Neutrophil (primary cell): ENCODE measurements around the gene FBXW11.

ENCODE experiments used
- H3K27ac ChIP-seq: fragments of 200-600 bp; sonication (generic); 2 replicates; pipeline ENCODE4 v1.5.1; 2016; ENCODE audit warnings: mild to moderate bottlenecking, moderate library complexity
- H3K27me3 ChIP-seq: fragments of 200-600 bp; sonication (generic); 2 replicates; pipeline ENCODE4 v1.6.0; 2016; ENCODE audit warnings: mild to moderate bottlenecking
- H3K36me3 ChIP-seq: fragments of 200-600 bp; sonication (generic); 2 replicates; pipeline ENCODE4 v1.5.1; 2017
- H3K4me1 ChIP-seq, 2 experiments: fragments of 200-600 bp in 1 of 2; sonication (generic) in 1 of 2; 1 replicate in 1 of 2; 2 replicates in 1 of 2; pipeline versions ENCODE4 v1.5.1 to v1.6.1; 2013 to 2016; ENCODE audit warnings: low read depth in 1 of 2, low read length in 1 of 2, mild to moderate bottlenecking in 1 of 2, moderate library complexity in 1 of 2; ENCODE audit not compliant: control insufficient read depth in 1 of 2, insufficient read depth in 1 of 2
- H3K4me3 ChIP-seq, 2 experiments: fragments of 200-600 bp in 1 of 2; sonication (generic) in 1 of 2; 1 replicate in 1 of 2; 2 replicates in 1 of 2; pipeline ENCODE4 v1.5.1; 2013 to 2016; ENCODE audit warnings: low read depth in 1 of 2, low read length in 1 of 2, mild to moderate bottlenecking in 1 of 2, moderate library complexity in 1 of 2
- H3K9me3 ChIP-seq: fragments of 200-600 bp; sonication (generic); 2 replicates; pipeline ENCODE4 v1.5.1; 2016
- TF ChIP-seq, protein P1 (sequence below): fragments of 200-600 bp; sonication (generic); IDR thresholded peaks from 2 replicates; pipeline ENCODE4 v1.5.1; 2016; ENCODE audit warnings: antibody characterized with exemption

Gene FBXW11

DNA sequence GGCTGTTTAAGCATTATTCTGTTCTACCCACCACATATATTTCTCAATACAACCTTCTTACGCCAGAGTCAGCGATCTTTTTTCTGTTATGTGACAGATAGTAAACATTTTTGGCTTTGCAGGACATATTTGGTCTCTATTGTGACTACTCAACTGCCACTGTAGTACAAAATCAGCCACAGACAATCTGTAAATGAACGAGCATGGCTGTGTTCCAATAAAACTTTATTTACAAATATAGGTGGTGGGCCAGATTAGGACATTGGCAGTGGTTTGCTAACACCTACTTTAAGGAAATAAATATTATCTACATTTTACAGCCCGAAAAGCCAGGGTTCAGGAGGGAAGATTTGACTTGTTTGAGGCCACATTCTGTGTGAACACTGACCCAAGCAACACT, 40.2 kb upstream of the FBXW11 start:
- TF ChIP-seq, protein P1, sequence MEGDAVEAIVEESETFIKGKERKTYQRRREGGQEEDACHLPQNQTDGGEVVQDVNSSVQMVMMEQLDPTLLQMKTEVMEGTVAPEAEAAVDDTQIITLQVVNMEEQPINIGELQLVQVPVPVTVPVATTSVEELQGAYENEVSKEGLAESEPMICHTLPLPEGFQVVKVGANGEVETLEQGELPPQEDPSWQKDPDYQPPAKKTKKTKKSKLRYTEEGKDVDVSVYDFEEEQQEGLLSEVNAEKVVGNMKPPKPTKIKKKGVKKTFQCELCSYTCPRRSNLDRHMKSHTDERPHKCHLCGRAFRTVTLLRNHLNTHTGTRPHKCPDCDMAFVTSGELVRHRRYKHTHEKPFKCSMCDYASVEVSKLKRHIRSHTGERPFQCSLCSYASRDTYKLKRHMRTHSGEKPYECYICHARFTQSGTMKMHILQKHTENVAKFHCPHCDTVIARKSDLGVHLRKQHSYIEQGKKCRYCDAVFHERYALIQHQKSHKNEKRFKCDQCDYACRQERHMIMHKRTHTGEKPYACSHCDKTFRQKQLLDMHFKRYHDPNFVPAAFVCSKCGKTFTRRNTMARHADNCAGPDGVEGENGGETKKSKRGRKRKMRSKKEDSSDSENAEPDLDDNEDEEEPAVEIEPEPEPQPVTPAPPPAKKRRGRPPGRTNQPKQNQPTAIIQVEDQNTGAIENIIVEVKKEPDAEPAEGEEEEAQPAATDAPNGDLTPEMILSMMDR = no peak
- Histone ChIP-seq H3K36me3 (peaks cover 95% of the 10 kb centered on the region), H3K9me3 (no peaks in the 10 kb centered on the region), H3K27me3 (no peaks in the 10 kb centered on the region), H3K4me1 (no peaks in the 10 kb centered on the region), H3K4me3 (no peak overlapping the region), H3K27ac (peak overlapping the region; percentile 35)

DNA sequence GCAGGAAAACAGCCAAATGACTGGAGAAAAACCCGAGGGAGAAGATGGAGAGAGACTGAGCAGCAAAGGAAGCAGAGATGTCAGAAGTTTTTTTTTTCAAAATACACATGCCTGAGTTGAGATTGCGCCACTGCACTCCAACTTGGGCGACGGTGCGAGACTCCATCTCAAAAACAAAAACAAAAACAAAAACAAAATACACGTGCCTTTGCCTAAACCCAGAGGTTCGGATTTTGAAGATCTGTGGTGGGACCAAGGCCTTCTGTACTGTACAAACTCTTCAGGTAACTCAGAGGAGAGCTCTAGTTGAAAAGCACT, 38.8 kb upstream of the FBXW11 start:
- Histone ChIP-seq H3K36me3 (peaks cover 82% of the 10 kb centered on the region), H3K27ac (peak overlapping the region; percentile 31), H3K9me3 (no peaks in the 10 kb centered on the region), H3K27me3 (no peaks in the 10 kb centered on the region), H3K4me1 (no peaks in the 10 kb centered on the region), H3K4me3 (no peak overlapping the region)
- TF ChIP-seq, protein P1 = no peak

DNA sequence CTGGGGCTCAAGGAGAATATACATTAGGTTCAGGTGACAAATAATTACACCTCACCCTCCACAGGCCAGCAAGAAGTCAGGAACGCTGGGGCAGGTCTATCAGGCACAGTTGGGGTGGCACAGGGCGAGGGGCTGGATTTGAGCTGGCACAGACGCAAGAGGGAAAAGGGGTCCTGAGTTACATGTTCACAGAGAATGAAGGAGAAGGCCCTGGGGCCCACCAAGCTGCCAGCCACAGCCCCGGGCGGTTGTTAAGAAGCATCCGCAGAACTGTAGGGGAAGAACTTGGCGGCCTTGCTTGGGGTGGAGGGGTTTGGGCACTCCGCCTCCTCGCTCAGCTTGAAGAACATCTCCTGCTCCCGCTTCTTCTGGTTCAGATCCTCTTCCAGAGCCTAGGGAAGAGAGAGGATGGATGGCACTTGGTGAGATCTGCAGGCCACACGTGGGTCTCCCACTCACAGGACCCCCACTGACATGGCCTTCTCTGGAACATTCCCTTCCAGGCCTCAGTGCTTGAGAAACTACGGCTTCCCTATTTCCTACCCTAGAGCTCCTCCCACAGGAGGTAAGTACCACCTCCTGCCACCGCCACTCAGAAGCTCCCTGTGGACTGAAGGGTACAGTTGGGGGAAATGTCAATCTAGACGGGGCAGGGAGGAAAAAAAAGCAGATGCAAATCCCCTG, 38.3 kb upstream of the FBXW11 start:
- Histone ChIP-seq H3K4me3 (no peak overlapping the region), H3K4me1 (no peaks in the 10 kb centered on the region), H3K36me3 (peaks cover 77% of the 10 kb centered on the region), H3K27ac (peak overlapping the region; percentile 31), H3K9me3 (no peaks in the 10 kb centered on the region), H3K27me3 (no peaks in the 10 kb centered on the region)
- TF ChIP-seq, protein P1 = no peak

DNA sequence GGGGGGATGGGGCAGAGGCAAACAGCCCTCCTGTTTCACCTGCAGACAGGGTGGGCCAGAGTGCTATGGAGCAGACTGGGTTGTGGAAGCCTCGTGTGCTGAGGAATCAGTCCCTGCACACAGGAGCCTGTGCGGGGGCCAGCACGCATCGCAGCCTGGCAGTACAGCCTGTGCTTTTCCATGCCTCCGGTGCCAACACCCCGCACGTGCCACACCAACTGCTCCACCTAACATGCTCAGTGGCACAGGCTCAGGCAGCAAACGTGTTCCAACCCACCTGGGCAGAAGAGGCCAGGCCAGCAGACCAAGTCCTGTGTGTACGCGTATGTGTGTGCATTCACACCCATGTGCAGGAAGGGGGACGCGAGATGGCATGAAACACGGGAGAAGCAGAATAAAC, 37.4 kb upstream of the FBXW11 start:
- TF ChIP-seq, protein P1 = no peak
- peaks cover 68% of the 10 kb centered on the region for H3K36me3 ChIP-seq
- no peaks in the 10 kb centered on the region for H3K4me1 ChIP-seq

DNA sequence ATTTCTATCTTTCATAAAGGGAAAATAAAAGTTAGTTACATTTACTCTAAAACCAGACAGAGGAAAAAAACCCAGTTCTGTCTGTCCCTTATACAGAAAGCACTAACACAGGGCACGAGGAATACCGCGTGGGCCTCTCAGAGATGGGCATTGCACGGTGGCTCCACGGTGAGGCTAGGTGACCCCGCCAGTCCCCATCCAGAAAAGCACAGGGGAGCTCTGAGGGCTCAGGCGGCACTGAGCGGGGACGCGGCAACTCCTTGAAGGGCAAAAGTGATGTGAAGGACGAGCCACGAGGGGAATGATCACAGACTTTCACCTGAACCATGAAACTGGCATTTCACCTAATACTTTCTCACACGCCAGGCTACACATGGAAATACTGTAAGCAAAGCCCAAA, 35.7 kb upstream of the FBXW11 start:
- no peak overlapping the region for H3K4me3 ChIP-seq
- H3K9me3 ChIP-seq = no peaks in the 10 kb centered on the region
- H3K27me3 ChIP-seq = no peaks in the 10 kb centered on the region
- peaks cover 51% of the 10 kb centered on the region for H3K36me3 ChIP-seq
- peak overlapping the region; percentile 19 for H3K27ac ChIP-seq
- H3K4me1 ChIP-seq = no peaks in the 10 kb centered on the region
- TF ChIP-seq, protein P1 = no peak

More for the DNA sequence above, 37.4 kb upstream of the FBXW11 start:
- no peaks in the 10 kb centered on the region for H3K27me3 ChIP-seq
- H3K4me3 ChIP-seq = no peak overlapping the region
- no peak overlapping the region for H3K27ac ChIP-seq
- no peaks in the 10 kb centered on the region for H3K9me3 ChIP-seq
